GM12878 (cell line): ENCODE measurements around the gene BCAT1. TPM values are rescaled to one million over a fixed set of nuclear protein-coding genes. Genes with fewer than 3 reads are reported as not detected.

Source experiments
- ATAC-seq: fragments of 200-7000 bp; cut with Tn5 transposase; 3 replicates; pipeline ENCODE4 v1.9.1; 2020; ENCODE audit warnings: mild to moderate bottlenecking, moderate library complexity
- BruUV-seq: library from RNA; stranded (reverse); fragments of 400-500 nt; replicated peaks from 2 replicates; lab custom pipeline; 2021; lab: Mats Ljungman, UMichigan
- CTCF ChIA-PET: fragments of 300-600 bp; sonication (Branson Sonifier 250); formaldehyde crosslinking; extraction: SDS; loops from one replicate; lab custom pipeline; 2021; ENCODE audit warnings: inconsistent platforms; lab: Yijun Ruan, JAX
- POLR2A ChIA-PET: fragments of 350-600 bp; formaldehyde crosslinking; extraction: SDS; loops from one replicate; lab custom pipeline; 2021; ENCODE audit warnings: inconsistent platforms; lab: Charles Lee
- RAD21 ChIA-PET: fragments of 300-600 bp; sonication (Branson Sonifier 250); formaldehyde crosslinking; loops from one replicate; lab custom pipeline; 2023; ENCODE audit warnings: antibody characterized with exemption; ENCODE audit not compliant: unreplicated experiment; lab: Charles Lee
- SMC1A ChIA-PET: fragments of 300-600 bp; sonication (Branson Sonifier 250); formaldehyde crosslinking; loops from one replicate; lab custom pipeline; 2023; ENCODE audit not compliant: unreplicated experiment, uncharacterized antibody; lab: Charles Lee
- DNase-seq: peaks from one replicate; pipeline ENCODE4 v3.0.0-alpha.2; 2011; ENCODE audit warnings: low read depth, low spot score
- FAIRE-seq: peaks from 3 replicates; lab custom pipeline; 2011; peaks lifted over from hg19 to GRCh38; lab: Jason Lieb, UNC
- H2AFZ ChIP-seq: 2 replicates; pipeline ENCODE4 v1.6.0; 2011; ENCODE audit warnings: low read depth, low read length, control low read depth; ENCODE audit not compliant: control insufficient read depth
- H3K27ac ChIP-seq: 2 replicates; pipeline ENCODE4 v1.5.1; 2011; ENCODE audit warnings: control low read depth; ENCODE audit not compliant: control insufficient read depth, insufficient read depth
- H3K27me3 ChIP-seq, 2 experiments: replicated peaks in 1 of 2; 2 replicates each; pipeline versions ENCODE4 v1.6.0 to v1.6.1; 2011; ENCODE audit warnings: low read length in 1 of 2; ENCODE audit not compliant: control insufficient read depth in 2 of 2, insufficient read depth in 2 of 2
- H3K36me3 ChIP-seq, 2 experiments: 2 replicates each; pipeline ENCODE4 v1.5.1; 2011; ENCODE audit warnings: low read length in 1 of 2; ENCODE audit not compliant: control insufficient read depth in 2 of 2, insufficient read depth in 2 of 2
- H3K4me1 ChIP-seq: 2 replicates; pipeline ENCODE4 v1.6.1; 2011; ENCODE audit warnings: mild to moderate bottlenecking, low read length, moderate library complexity, mixed read lengths; ENCODE audit not compliant: control insufficient read depth, insufficient read depth
- H3K4me2 ChIP-seq: 2 replicates; pipeline ENCODE4 v1.6.0; 2011; ENCODE audit warnings: control low read depth; ENCODE audit not compliant: control insufficient read depth, insufficient read depth
- H3K4me3 ChIP-seq: fragments of 200-600 bp; sonication (generic); 2 replicates; pipeline ENCODE4 v1.5.1; 2016
- H3K79me2 ChIP-seq: 2 replicates; pipeline ENCODE4 v1.6.0; 2011; ENCODE audit warnings: low read length; ENCODE audit not compliant: control insufficient read depth, insufficient read depth
- H3K9ac ChIP-seq: 2 replicates; pipeline ENCODE4 v1.8.0; 2011; ENCODE audit warnings: low read length, control low read depth, mixed read lengths; ENCODE audit not compliant: control insufficient read depth, insufficient read depth
- H3K9me3 ChIP-seq: replicated peaks from 3 replicates; pipeline ENCODE4 v1.5.1; 2011; ENCODE audit warnings: mild to moderate bottlenecking, low read length; ENCODE audit not compliant: control insufficient read depth, insufficient read depth
- H4K20me1 ChIP-seq: 2 replicates; pipeline ENCODE4 v1.6.0; 2011; ENCODE audit not compliant: control insufficient read depth, insufficient read depth
- BCL11A ChIP-seq: IDR thresholded peaks from 2 replicates; pipeline ENCODE4 v1.6.1; 2011; ENCODE audit warnings: low read depth, low read length
- CREM ChIP-seq: IDR thresholded peaks from 2 replicates; pipeline ENCODE4 v1.6.1; 2014; ENCODE audit warnings: antibody characterized with exemption, low read depth
- ETV6 ChIP-seq, 2 experiments: fragments of 450-650 bp in 1 of 2; IDR thresholded peaks in 1 of 2; conservative IDR thresholded peaks in 1 of 2; 2 replicates each; pipeline ENCODE4 v1.6.1; 2014; ENCODE audit warnings: antibody characterized with exemption in 1 of 2, borderline replicate concordance in 1 of 2, low read depth in 1 of 2, mild to moderate bottlenecking in 1 of 2, moderate library complexity in 1 of 2
- NFXL1 ChIP-seq: fragments of 450-650 bp; IDR thresholded peaks from 2 replicates; pipeline ENCODE4 v1.6.1; 2017; ENCODE audit warnings: antibody characterized with exemption, mild to moderate bottlenecking, borderline replicate concordance
- NFYA ChIP-seq: IDR thresholded peaks from 2 replicates; pipeline ENCODE4 v1.6.1; 2011; ENCODE audit warnings: low read depth, mild to moderate bottlenecking, low read length, improper control_type of control experiment, borderline replicate concordance
- NRF1 ChIP-seq: conservative IDR thresholded peaks from 2 replicates; pipeline ENCODE4 v1.6.1; 2011; ENCODE audit warnings: mild to moderate bottlenecking, low read depth, low read length, improper control_type of control experiment
- RAD51 ChIP-seq: fragments of 450-650 bp; IDR thresholded peaks from 2 replicates; pipeline ENCODE4 v1.6.1; 2016; ENCODE audit warnings: moderate library complexity, mild to moderate bottlenecking, inconsistent platforms
- SIN3A ChIP-seq: IDR thresholded peaks from 2 replicates; pipeline ENCODE4 v1.6.1; 2012; ENCODE audit warnings: low read depth, low read length, improper control_type of control experiment
- SMAD5 ChIP-seq: IDR thresholded peaks from 2 replicates; pipeline ENCODE4 v1.6.1; 2016; ENCODE audit warnings: antibody characterized with exemption, low read depth
- TBL1XR1 ChIP-seq: IDR thresholded peaks from 2 replicates; pipeline ENCODE4 v1.6.1; 2012; ENCODE audit warnings: low read depth, low read length, improper control_type of control experiment
- WGBS: methylation state at CpG from one replicate; pipeline ENCODE4 v1.1.6; 2016; ENCODE audit warnings: low lambda C conversion rate; ENCODE audit not compliant: insufficient replicate concordance, insufficient coverage; ENCODE audit errors: missing lambda C conversion rate; 5-methylcytosine and 5-hydroxymethylcytosine counted together
- in situ Hi-C: fragments of 300-500 bp; cut with MboI; formaldehyde crosslinking; loops from 9 replicates; pipeline ENCODE4 v1.14.3; 2018; ENCODE audit warnings: mixed read lengths
- intact Hi-C: fragments of 100-400 bp; cut with micrococcal nuclease; formaldehyde crosslinking; loops from one replicate; pipeline ENCODE4 v1.14.2; 2022; ENCODE audit not compliant: unreplicated experiment
- polyA plus RNA-seq, 11 experiments: library from polyadenylated mRNA; depleted of rRNA in 4 of 11; unstranded in 6 of 11; stranded (reverse) in 5 of 11; fragments of >200 nt; fragmentation: Nextera tagmentation in 4 of 11; fragmentation: Illumina TruSeq in 1 of 11; extraction: Ambion mirVana in 4 of 11; extraction: Trizol in 1 of 11; gene quantifications; 1 replicate in 1 of 11; 2 replicates in 10 of 11; pipeline versions ENCODE4 v1.2.1 to v1.2.3, GENCODE V29; 2011 to 2016; ENCODE audit warnings: inconsistent platforms in 2 of 11, missing spikeins in 2 of 11, low read depth in 1 of 11
- total RNA-seq, 4 experiments: library from RNA; depleted of rRNA in 3 of 4; stranded (reverse); fragments of >200 nt in 3 of 4; fragmentation: Illumina TruSeq in 1 of 4; extraction: Trizol in 1 of 4; gene quantifications; 2 replicates each; pipeline versions ENCODE4 v1.2.1 to v1.2.3, GENCODE V29; 2013 to 2021
- TF ChIP-seq, protein P1 (sequence below): fragments of 450-650 bp; IDR thresholded peaks from 2 replicates; pipeline ENCODE4 v1.6.1; 2016; ENCODE audit warnings: mild to moderate bottlenecking

The BCAT1 gene
- total and polyA plus RNA-seq, 10 of the 15 experiments (the other 5 are each of a cell fraction or from before 2014, with no cell fraction given), result 26.2 to 187 (median 81.9) TPM

DNA sequence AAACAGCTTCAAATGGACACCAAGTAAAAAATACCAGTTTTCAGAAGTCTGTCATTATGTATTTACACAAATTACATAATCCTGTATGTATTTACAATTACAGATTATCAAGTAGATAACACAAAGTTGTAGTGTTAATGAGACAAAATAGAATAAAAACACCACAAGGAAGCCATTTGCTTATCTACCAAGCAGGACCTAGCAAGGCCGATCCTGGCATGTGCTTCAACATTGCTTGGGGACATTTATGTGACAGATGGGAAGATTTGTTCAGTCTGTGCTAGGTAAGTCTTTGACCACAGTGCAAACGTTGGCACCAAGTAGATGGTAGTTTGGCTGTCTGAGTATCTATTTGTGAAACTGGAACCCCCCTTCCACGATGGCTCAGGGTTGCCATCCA is 35.8 kb downstream of the BCAT1 start:
- H3K9me3 ChIP-seq, result no peaks in the 10 kb centered on the region
- no peaks in the 10 kb centered on the region; a peak in 1 of 4 replicates for H3K36me3 ChIP-seq
- no peak overlapping the region for H3K9ac ChIP-seq
- H3K4me1 ChIP-seq, result no peaks in the 10 kb centered on the region
- intact Hi-C loops (no loop called here), in situ Hi-C loops (no loop called here)
- no peak overlapping the region for H3K27ac ChIP-seq
- no peaks in the 10 kb centered on the region for H4K20me1 ChIP-seq
- no peak overlapping the region for H3K4me2 ChIP-seq
- CTCF ChIA-PET, result no interaction called here
- no peak overlapping the region for H3K4me3 ChIP-seq
- no peaks in the 10 kb centered on the region; the same call in none of the 2 replicates for H3K79me2 ChIP-seq
- ATAC-seq, result no peak
- 49% methylated on average over 3 of the region's 3 CpGs for WGBS
- H3K27me3 ChIP-seq, result no peaks in the 10 kb centered on the region
- no peak for FAIRE-seq
- H2AFZ ChIP-seq, result no peak overlapping the region
- SMC1A ChIA-PET, result no interaction called here
- no peak for DNase-seq
- TF ChIP-seq SIN3A (no peak), RAD51 (no peak), NFYA (no peak), NFXL1 (no peak), CREM (no peak), BCL11A (no peak)
- POLR2A ChIA-PET, result no interaction called here
- RAD21 ChIA-PET, result no interaction called here
- BruUV-seq, result no TSS peak

DNA sequence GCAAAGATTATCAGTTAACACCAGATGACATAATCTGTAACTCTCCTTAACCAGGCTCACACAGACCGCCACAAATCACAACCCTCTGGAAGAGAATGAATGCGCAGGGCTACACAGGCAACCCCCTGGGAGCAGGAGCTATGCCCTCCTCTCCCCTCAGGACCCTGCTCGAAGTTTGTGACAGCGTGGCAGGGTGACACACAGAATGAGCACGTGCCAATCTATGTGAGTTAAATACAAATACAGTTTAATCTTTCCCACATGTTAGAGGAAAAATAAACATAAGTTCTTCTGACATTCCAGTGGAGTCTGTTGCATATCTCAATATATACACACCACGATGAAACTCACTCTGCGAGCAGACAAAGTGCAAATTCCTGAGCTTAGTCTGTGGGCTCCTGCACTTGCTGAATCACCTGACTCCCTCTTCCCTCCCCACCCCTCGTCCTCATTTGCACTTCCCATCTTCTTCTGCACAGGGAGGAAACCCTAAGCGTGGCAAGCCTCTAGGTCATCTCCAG is 37.6 kb downstream of the BCAT1 start:
- ChIA-PET POLR2A (no interaction called here), RAD21 (no interaction called here), CTCF (interaction anchor here (1.3 kb wide), 1 partner anchor 59 kb away, joined by 3 read pairs; no protein-coding TSS in a partner anchor), SMC1A (interaction anchor here (0.9 kb wide), 2 partner anchors 9 to 41 kb away, joined by 3 to 4 read pairs; no protein-coding TSS in a partner anchor)
- Histone ChIP-seq H3K36me3 (no peaks in the 10 kb centered on the region; a peak in 1 of 4 replicates), H3K9me3 (no peaks in the 10 kb centered on the region), H3K4me2 (no peak overlapping the region), H3K27me3 (no peaks in the 10 kb centered on the region), H3K9ac (no peak overlapping the region), H3K79me2 (no peaks in the 10 kb centered on the region; the same call in none of the 2 replicates), H3K4me3 (no peak overlapping the region), H2AFZ (no peak overlapping the region), H3K27ac (no peak overlapping the region), H3K4me1 (no peaks in the 10 kb centered on the region), H4K20me1 (no peaks in the 10 kb centered on the region)
- no peak for DNase-seq
- TF ChIP-seq SMAD5 (no peak), TBL1XR1 (no peak), ETV6 (conservative IDR thresholded peaks at IDR 0.05 in 1 of 2, IDR thresholded peaks at IDR 0.05 in 1 of 2; ENCODE audit: borderline replicate concordance in 1 of 2, low read depth in 1 of 2) (no peak), NRF1 (no peak)
- TF ChIP-seq, protein P1, sequence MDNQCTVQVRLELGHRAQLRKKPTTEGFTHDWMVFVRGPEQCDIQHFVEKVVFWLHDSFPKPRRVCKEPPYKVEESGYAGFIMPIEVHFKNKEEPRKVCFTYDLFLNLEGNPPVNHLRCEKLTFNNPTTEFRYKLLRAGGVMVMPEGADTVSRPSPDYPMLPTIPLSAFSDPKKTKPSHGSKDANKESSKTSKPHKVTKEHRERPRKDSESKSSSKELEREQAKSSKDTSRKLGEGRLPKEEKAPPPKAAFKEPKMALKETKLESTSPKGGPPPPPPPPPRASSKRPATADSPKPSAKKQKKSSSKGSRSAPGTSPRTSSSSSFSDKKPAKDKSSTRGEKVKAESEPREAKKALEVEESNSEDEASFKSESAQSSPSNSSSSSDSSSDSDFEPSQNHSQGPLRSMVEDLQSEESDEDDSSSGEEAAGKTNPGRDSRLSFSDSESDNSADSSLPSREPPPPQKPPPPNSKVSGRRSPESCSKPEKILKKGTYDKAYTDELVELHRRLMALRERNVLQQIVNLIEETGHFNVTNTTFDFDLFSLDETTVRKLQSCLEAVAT, result no peak
- in situ Hi-C loops (no loop called here), intact Hi-C loops (no loop called here)
- no TSS peak for BruUV-seq
- 85% methylated on average over 9 of the region's 9 CpGs for WGBS
- no peak for ATAC-seq
- no peak for FAIRE-seq
